CD4-positive, alpha-beta memory T cell (primary cell): ENCODE measurements around the gene CAPRIN2. TPM values are rescaled to one million over a fixed set of nuclear protein-coding genes. Genes with fewer than 3 reads are reported as not detected.

ENCODE experiments used
- CTCF ChIA-PET: fragments of 350-600 bp; sonication (Branson Sonifier 250); formaldehyde crosslinking; loops from one replicate; lab custom pipeline; 2021; ENCODE audit warnings: inconsistent platforms; ENCODE audit not compliant: partially characterized antibody; lab: Charles Lee
- POLR2A ChIA-PET: fragments of 350-600 bp; sonication (Branson Sonifier 250); formaldehyde crosslinking; loops from one replicate; lab custom pipeline; 2021; ENCODE audit not compliant: partially characterized antibody; lab: Charles Lee
- DNase-seq, 5 donors: peaks; one replicate each; pipeline versions ENCODE4 v3.0.0 to v3.0.0-alpha.2; 2020 to 2022; ENCODE audit warnings: mixed read lengths in 1 of 5
- H3K27ac ChIP-seq: one replicate; pipeline ENCODE4 v1.7.0; 2013; ENCODE audit warnings: low read depth, low read length
- H3K27me3 ChIP-seq: 2 replicates; pipeline ENCODE4 v1.7.0; 2013; ENCODE audit warnings: mild to moderate bottlenecking, low read length, moderate library complexity; ENCODE audit not compliant: insufficient read depth
- H3K36me3 ChIP-seq: 2 replicates; pipeline ENCODE4 v1.7.0; 2013; ENCODE audit warnings: mild to moderate bottlenecking, low read length, moderate library complexity; ENCODE audit not compliant: insufficient read depth
- H3K4me1 ChIP-seq: 2 replicates; pipeline ENCODE4 v1.7.0; 2013; ENCODE audit warnings: mild to moderate bottlenecking, low read length, moderate library complexity; ENCODE audit not compliant: insufficient read depth
- H3K4me3 ChIP-seq, 2 donors: one replicate each; pipeline ENCODE4 v1.7.0; 2013; ENCODE audit warnings: low read length in 2 of 2, mild to moderate bottlenecking in 1 of 2
- H3K9me3 ChIP-seq, 2 donors: one replicate each; pipeline ENCODE4 v1.7.0; 2013; ENCODE audit warnings: low read length in 2 of 2, control low read depth in 1 of 2; ENCODE audit not compliant: control insufficient read depth in 1 of 2
- H3K27ac Mint-ChIP-seq, 7 donors: one replicate each; pipeline ENCODE4 v1.8.0; 2020 to 2021; ENCODE audit warnings: mixed read lengths in 7 of 7, mild to moderate bottlenecking in 6 of 7, inconsistent platforms in 3 of 7, moderate library complexity in 3 of 7
- H3K27me3 Mint-ChIP-seq, 2 donors: one replicate each; pipeline ENCODE4 v1.8.0; 2020 to 2021; ENCODE audit warnings: mixed read lengths in 2 of 2
- H3K36me3 Mint-ChIP-seq, 2 donors: one replicate each; pipeline ENCODE4 v1.8.0; 2020 to 2021; ENCODE audit warnings: mixed read lengths in 2 of 2, inconsistent platforms in 1 of 2, mild to moderate bottlenecking in 1 of 2
- H3K4me1 Mint-ChIP-seq, 4 donors: one replicate each; pipeline ENCODE4 v1.8.0; 2020 to 2021; ENCODE audit warnings: mixed read lengths in 4 of 4, mild to moderate bottlenecking in 1 of 4
- H3K4me3 Mint-ChIP-seq, 8 donors: one replicate each; pipeline ENCODE4 v1.8.0; 2020 to 2021; ENCODE audit warnings: mixed read lengths in 8 of 8, mild to moderate bottlenecking in 7 of 8, moderate library complexity in 6 of 8, inconsistent platforms in 3 of 8
- H3K9me3 Mint-ChIP-seq, 8 donors: one replicate each; pipeline ENCODE4 v1.8.0; 2020 to 2021; ENCODE audit warnings: mixed read lengths in 8 of 8, mild to moderate bottlenecking in 5 of 8, inconsistent platforms in 3 of 8, moderate library complexity in 1 of 8
- intact Hi-C: fragments of 100-400 bp; cut with micrococcal nuclease; formaldehyde crosslinking; loops from one replicate; pipeline ENCODE4 v1.15.1; 2023
- polyA plus RNA-seq, 2 donors: library from polyadenylated mRNA; unstranded; fragments of 300-500 nt; fragmentation: Illumina TruSeq; gene quantifications; one replicate each; pipeline ENCODE4 v1.2.3, GENCODE V29; 2021
- total RNA-seq, 2 experiments: library from RNA; stranded (reverse); gene quantifications; one replicate each; pipeline ENCODE4 v1.2.3, GENCODE V29; 2021

Gene CAPRIN2
- total and polyA plus RNA-seq, 4 experiments from 2014 or later: 4.5 to 47.0 (median 25.8) TPM

- H3K27ac Mint-ChIP-seq: peak overlapping the region in 1 of 7 donors; percentile 31
Observed at GRCh38 chr12:30763053-30763452, 8.3 kb upstream of the CAPRIN2 start.

DNA sequence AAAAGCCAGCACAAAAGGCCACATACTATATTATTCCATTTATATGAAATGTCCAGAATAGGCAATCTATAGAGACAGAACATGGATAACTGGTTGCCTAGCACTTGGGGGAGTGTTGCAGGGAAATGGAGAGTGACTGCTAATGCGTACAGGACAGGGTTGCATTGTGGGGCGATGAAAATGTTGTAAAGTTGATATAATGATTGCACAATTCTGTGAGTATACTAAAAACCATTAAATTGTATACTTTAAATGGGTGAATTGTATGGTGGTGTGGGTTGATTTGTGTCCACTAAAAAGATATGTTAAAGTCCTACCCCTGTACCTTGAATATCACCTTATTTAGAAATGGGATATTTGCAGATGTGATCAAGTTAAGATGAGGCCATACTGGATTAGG, 7.0 kb upstream of the CAPRIN2 start:
- intact Hi-C loops: no loop called here

More at GRCh38 chr12:30763053-30763452, 8.3 kb upstream of the CAPRIN2 start:
- intact Hi-C loops: no loop called here
- no peak overlapping the region for H3K27ac ChIP-seq
- no peaks in the 10 kb centered on the region for H3K9me3 ChIP-seq
- CTCF ChIA-PET: no interaction called here
- H3K27me3 ChIP-seq: no peaks in the 10 kb centered on the region
- Mint-ChIP-seq H3K4me1 (no peaks in the 10 kb centered on the region), H3K27me3 (peaks cover 0 to 2% of the 10 kb centered on the region in 2 donors), H3K4me3 (no peak overlapping the region), H3K9me3 (no peaks in the 10 kb centered on the region), H3K36me3 (peaks cover 0 to 3% of the 10 kb centered on the region in 2 donors)
- H3K4me1 ChIP-seq: no peaks in the 10 kb centered on the region
- POLR2A ChIA-PET: no interaction called here
- H3K4me3 ChIP-seq: no peak overlapping the region
- DNase-seq: no peak
- no peaks in the 10 kb centered on the region for H3K36me3 ChIP-seq

GRCh38 chr12:30757316-30757715, 2.6 kb upstream of the CAPRIN2 start:
- Histone ChIP-seq H3K4me3 (no peak overlapping the region), H3K36me3 (no peaks in the 10 kb centered on the region), H3K9me3 (no peaks in the 10 kb centered on the region), H3K27me3 (no peaks in the 10 kb centered on the region), H3K4me1 (peaks cover 18% of the 10 kb centered on the region), H3K27ac (no peak overlapping the region)
- Mint-ChIP-seq H3K27ac (peak overlapping the region in 2 of 7 donors; percentile 14 to 25), H3K9me3 (no peaks in the 10 kb centered on the region), H3K4me1 (peaks cover 15 to 35% (median 23%) of the 10 kb centered on the region in 4 donors), H3K27me3 (no peaks in the 10 kb centered on the region), H3K4me3 (no peak overlapping the region), H3K36me3 (peaks cover 3 to 4% of the 10 kb centered on the region in 2 donors)
- ChIA-PET CTCF (interaction anchor here (0.8 to 3.3 kb wide), 3 partner anchors 14 to 62 kb away, joined by 4 to 12 read pairs (median 4); partner anchors contain the start of gene IPO8), POLR2A (no interaction called here)
- intact Hi-C loops: loop anchor here (5.0 to 10.0 kb wide), 3 partner anchors 97 to 1920 kb away; partner anchors contain the start of gene DNM1L
- no peak for DNase-seq

More for the DNA sequence above, 7.0 kb upstream of the CAPRIN2 start:
- H3K4me1 Mint-ChIP-seq: no peaks in the 10 kb centered on the region
- H3K9me3 Mint-ChIP-seq: no peaks in the 10 kb centered on the region
- no peaks in the 10 kb centered on the region for H3K36me3 ChIP-seq
- H3K27me3 Mint-ChIP-seq: no peaks in the 10 kb centered on the region
- no peak overlapping the region for H3K27ac Mint-ChIP-seq
- H3K36me3 Mint-ChIP-seq: peaks cover 0 to 3% of the 10 kb centered on the region in 2 donors
- H3K27ac ChIP-seq: no peak overlapping the region
- no peak for DNase-seq
- H3K4me1 ChIP-seq: no peaks in the 10 kb centered on the region
- H3K27me3 ChIP-seq: no peaks in the 10 kb centered on the region
- CTCF ChIA-PET: no interaction called here
- POLR2A ChIA-PET: no interaction called here
- H3K9me3 ChIP-seq: no peaks in the 10 kb centered on the region
- no peak overlapping the region for H3K4me3 ChIP-seq
- H3K4me3 Mint-ChIP-seq: no peak overlapping the region

DNA sequence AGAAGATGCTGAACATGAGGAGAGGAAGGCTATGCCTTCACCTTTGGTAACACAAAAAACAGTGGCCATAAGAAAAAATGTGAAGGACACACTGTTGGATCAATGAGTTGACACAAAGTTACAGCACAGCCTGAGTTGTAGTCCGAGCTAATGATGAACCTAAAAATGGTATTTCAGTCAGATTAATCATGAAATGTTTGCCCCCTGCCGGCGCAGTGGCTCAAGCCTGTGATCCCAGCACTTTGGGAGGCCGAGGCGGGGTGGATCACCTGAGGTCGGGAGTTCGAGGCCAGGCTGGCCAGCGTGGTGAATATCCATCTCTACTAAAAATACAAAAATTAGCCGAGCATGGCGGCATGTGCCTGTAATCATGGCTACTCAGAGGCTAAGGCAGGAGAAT, 1.3 kb upstream of the CAPRIN2 start:
- H3K36me3 Mint-ChIP-seq: peaks cover 4 to 6% of the 10 kb centered on the region in 2 donors
- H3K4me3 ChIP-seq: no peak overlapping the region
- H3K36me3 ChIP-seq: no peaks in the 10 kb centered on the region
- CTCF ChIA-PET: interaction anchor here (1.2 to 3.3 kb wide), 4 partner anchors 35 to 63 kb away, joined by 3 to 12 read pairs (median 4); partner anchors contain the start of gene IPO8
- no peak overlapping the region for H3K27ac ChIP-seq
- no peaks in the 10 kb centered on the region for H3K9me3 Mint-ChIP-seq
- peaks cover 20% of the 10 kb centered on the region for H3K4me1 ChIP-seq
- peak overlapping the region in 2 of 8 donors; percentile 84 to 96 for H3K4me3 Mint-ChIP-seq
- intact Hi-C loops: loop anchor here (5.0 to 10.0 kb wide), 3 partner anchors 99 to 1921 kb away; partner anchors contain the start of gene DNM1L
- H3K27me3 Mint-ChIP-seq: no peaks in the 10 kb centered on the region
- POLR2A ChIA-PET: interaction anchor here (0.9 to 3.8 kb wide), 4 partner anchors 9 to 1375 kb away, joined by 3 to 43 read pairs (median 6); partner anchors contain the start of genes ERGIC2 and IPO8
- no peaks in the 10 kb centered on the region for H3K9me3 ChIP-seq
- H3K27ac Mint-ChIP-seq: peak overlapping the region in 4 of 7 donors; percentile 84 to 90 (median 89)
- no peak for DNase-seq
- H3K4me1 Mint-ChIP-seq: peaks cover 15 to 40% (median 27%) of the 10 kb centered on the region in 4 donors
- H3K27me3 ChIP-seq: no peaks in the 10 kb centered on the region

GRCh38 chr12:30755395-30755762, 628 bp upstream of the CAPRIN2 start:
- ChIA-PET CTCF (interaction anchor here (0.8 to 3.3 kb wide), 4 partner anchors 35 to 62 kb away, joined by 3 to 12 read pairs (median 4); partner anchors contain the start of gene IPO8), POLR2A (interaction anchor here (0.5 to 3.8 kb wide), 9 partner anchors 10 to 1651 kb away, joined by 3 to 43 read pairs (median 4); partner anchors contain the start of genes ERGIC2 and IPO8)
- H3K36me3 Mint-ChIP-seq: peaks cover 4% of the 10 kb centered on the region in 2 donors
- H3K27me3 ChIP-seq: no peaks in the 10 kb centered on the region
- H3K4me1 Mint-ChIP-seq: peaks cover 18 to 47% (median 33%) of the 10 kb centered on the region in 4 donors
- peak overlapping the region; percentile 69 to 92 (median 88) for H3K27ac Mint-ChIP-seq
- H3K9me3 ChIP-seq: no peaks in the 10 kb centered on the region
- H3K4me3 ChIP-seq: peak overlapping the region; percentile 60 to 74
- H3K9me3 Mint-ChIP-seq: no peaks in the 10 kb centered on the region
- no peaks in the 10 kb centered on the region for H3K36me3 ChIP-seq
- peaks cover 20% of the 10 kb centered on the region for H3K4me1 ChIP-seq
- H3K27ac ChIP-seq: peak overlapping the region; percentile 67
- intact Hi-C loops: loop anchor here (1.0 to 10.0 kb wide), 6 partner anchors 52 to 1922 kb away; partner anchors contain the start of genes DNM1L and ERGIC2
- H3K27me3 Mint-ChIP-seq: no peaks in the 10 kb centered on the region
- H3K4me3 Mint-ChIP-seq: peak overlapping the region; percentile 82 to 97 (median 94)
- DNase-seq: no peak

DNA sequence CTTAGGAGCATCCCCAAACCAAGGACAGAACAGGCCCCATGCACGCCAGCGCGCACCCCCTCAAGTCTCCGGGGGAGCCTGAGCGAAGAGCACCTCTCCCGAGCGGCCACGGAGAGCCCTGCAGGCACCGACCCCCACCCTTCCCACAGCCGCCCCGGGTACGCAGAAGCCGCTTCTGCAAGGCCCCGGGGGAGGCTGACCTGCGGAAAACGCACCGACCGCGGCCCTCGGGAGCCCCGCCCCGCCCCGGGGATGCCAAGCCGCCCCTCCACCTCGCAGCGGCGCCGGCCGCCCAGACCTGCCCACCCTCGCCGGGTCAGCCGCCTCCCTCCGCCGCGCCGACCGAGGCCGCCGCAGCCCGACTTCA, 385 bp downstream of the CAPRIN2 start:
- intact Hi-C loops: loop anchor here (1.0 to 10.0 kb wide), 4 partner anchors 59 to 1590 kb away; partner anchors contain the start of gene IPO8

More for the DNA sequence above, 385 bp downstream of the CAPRIN2 start:
- Mint-ChIP-seq H3K27ac (peak overlapping the region; percentile 89 to 95 (median 94)), H3K9me3 (no peaks in the 10 kb centered on the region), H3K4me1 (peaks cover 22 to 53% (median 40%) of the 10 kb centered on the region in 4 donors), H3K36me3 (peaks cover 3 to 10% of the 10 kb centered on the region in 2 donors), H3K4me3 (peak overlapping the region; percentile 94 to 98 (median 96)), H3K27me3 (no peaks in the 10 kb centered on the region)
- H3K27me3 ChIP-seq: no peaks in the 10 kb centered on the region
- H3K9me3 ChIP-seq: no peaks in the 10 kb centered on the region
- H3K27ac ChIP-seq: peak overlapping the region; percentile 67
- peak overlapping the region; percentile 45 to 60 for H3K4me3 ChIP-seq
- H3K4me1 ChIP-seq: peaks cover 20% of the 10 kb centered on the region
- ChIA-PET POLR2A (interaction anchor here (0.7 to 3.8 kb wide), 11 partner anchors 11 to 1925 kb away, joined by 3 to 43 read pairs (median 3); partner anchors contain the start of genes DNM1L and IPO8), CTCF (interaction anchor here (0.7 to 3.3 kb wide), 9 partner anchors 11 to 59 kb away, joined by 3 to 12 read pairs (median 3); partner anchors contain the start of gene IPO8)
- no peak for DNase-seq
- no peaks in the 10 kb centered on the region for H3K36me3 ChIP-seq
